B cell (primary cell): ENCODE data around the gene PRR14.

ENCODE experiments used
- EZH2 ChIP-seq: IDR thresholded peaks from 2 replicates; pipeline ENCODE4 v1.6.1; 2012; ENCODE audit warnings: borderline replicate concordance, low read depth, mild to moderate bottlenecking, moderate library complexity, low read length; ENCODE audit not compliant: insufficient read depth, poor library complexity, severe bottlenecking
- TF ChIP-seq, protein P1 (sequence below): fragments of 200-600 bp; IDR thresholded peaks from one replicate; pipeline ENCODE4 v1.8.0; 2022; ENCODE audit warnings: antibody characterized with exemption, mild to moderate bottlenecking

DNA sequence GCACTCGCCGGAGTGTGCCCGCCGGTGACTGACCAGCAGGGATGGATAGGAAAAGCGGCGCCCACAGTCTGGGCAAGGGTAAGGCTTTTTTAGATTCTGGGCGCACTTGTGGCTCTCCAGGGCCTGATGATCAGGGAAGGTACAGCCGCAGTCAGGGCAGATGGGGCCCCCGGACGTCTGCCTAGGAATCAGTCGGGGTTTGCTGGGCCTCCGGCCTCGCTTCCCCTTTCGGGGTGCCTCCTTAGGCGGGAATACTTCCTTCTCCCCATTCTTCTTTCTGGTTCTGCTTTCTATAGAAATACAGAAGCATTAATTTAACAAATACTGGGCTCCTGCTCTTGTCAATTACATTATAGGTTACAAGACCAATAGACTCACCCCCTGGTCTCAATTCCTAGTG lies 45.6 kb upstream of the PRR14 start:
- TF ChIP-seq, protein P1, sequence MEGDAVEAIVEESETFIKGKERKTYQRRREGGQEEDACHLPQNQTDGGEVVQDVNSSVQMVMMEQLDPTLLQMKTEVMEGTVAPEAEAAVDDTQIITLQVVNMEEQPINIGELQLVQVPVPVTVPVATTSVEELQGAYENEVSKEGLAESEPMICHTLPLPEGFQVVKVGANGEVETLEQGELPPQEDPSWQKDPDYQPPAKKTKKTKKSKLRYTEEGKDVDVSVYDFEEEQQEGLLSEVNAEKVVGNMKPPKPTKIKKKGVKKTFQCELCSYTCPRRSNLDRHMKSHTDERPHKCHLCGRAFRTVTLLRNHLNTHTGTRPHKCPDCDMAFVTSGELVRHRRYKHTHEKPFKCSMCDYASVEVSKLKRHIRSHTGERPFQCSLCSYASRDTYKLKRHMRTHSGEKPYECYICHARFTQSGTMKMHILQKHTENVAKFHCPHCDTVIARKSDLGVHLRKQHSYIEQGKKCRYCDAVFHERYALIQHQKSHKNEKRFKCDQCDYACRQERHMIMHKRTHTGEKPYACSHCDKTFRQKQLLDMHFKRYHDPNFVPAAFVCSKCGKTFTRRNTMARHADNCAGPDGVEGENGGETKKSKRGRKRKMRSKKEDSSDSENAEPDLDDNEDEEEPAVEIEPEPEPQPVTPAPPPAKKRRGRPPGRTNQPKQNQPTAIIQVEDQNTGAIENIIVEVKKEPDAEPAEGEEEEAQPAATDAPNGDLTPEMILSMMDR: no peak
- no peak for TF ChIP-seq EZH2
